Vagina (tissue), 2 donors: ENCODE results near the gene PYDC1. TPM values are rescaled to one million over a fixed set of nuclear protein-coding genes. Genes with fewer than 3 reads are reported as not detected.

Source experiments
- DNase-seq, 2 donors: peaks; one replicate each; pipeline ENCODE4 v3.0.0-alpha.2; 2017; ENCODE audit errors: extremely low spot score in 2 of 2
- H3K27ac ChIP-seq: fragments of 200-600 bp; sonication (generic); one replicate; pipeline ENCODE4 v1.5.1; 2019
- H3K27me3 ChIP-seq: fragments of 200-600 bp; sonication (generic); one replicate; pipeline ENCODE4 v1.5.1; 2019
- H3K36me3 ChIP-seq, 2 donors: fragments of 200-600 bp; sonication (generic); one replicate each; pipeline ENCODE4 v1.5.1; 2017 to 2019
- H3K4me1 ChIP-seq: fragments of 200-600 bp; sonication (generic); one replicate; pipeline ENCODE4 v1.5.1; 2019
- H3K4me3 ChIP-seq, 2 donors: fragments of 200-600 bp; sonication (generic); 1 replicate in 1 of 2; 2 replicates in 1 of 2; pipeline ENCODE4 v1.5.1; 2016 to 2019
- H3K9me3 ChIP-seq: fragments of 200-600 bp; sonication (generic); one replicate; pipeline ENCODE4 v1.5.1; 2019
- POLR2A ChIP-seq, 2 donors: fragments of 450-650 bp; IDR thresholded peaks; one replicate each; pipeline ENCODE4 v1.6.1; 2017; ENCODE audit warnings: antibody characterized with exemption in 2 of 2, mild to moderate bottlenecking in 2 of 2, moderate library complexity in 2 of 2
- POLR2AphosphoS5 ChIP-seq, 2 donors: sonication (generic); formaldehyde crosslinking; IDR thresholded peaks; one replicate each; pipeline ENCODE4 v1.9.0; 2017; ENCODE audit warnings: antibody characterized with exemption in 2 of 2, mild to moderate bottlenecking in 2 of 2, low read depth in 1 of 2; ENCODE audit not compliant: insufficient read depth in 1 of 2
- intact Hi-C: fragments of 100-400 bp; cut with DNase I; formaldehyde crosslinking; loops from one replicate; pipeline ENCODE4 v1.15.1; 2023
- small RNA-seq: library from RNA; depleted of rRNA; stranded (forward); fragments of <200 nt; gene quantifications from one replicate; pipeline ENCODE3, GENCODE V24; 2016
- total RNA-seq: library from RNA; depleted of rRNA; stranded (reverse); fragments of >200 nt; gene quantifications from one replicate; pipeline ENCODE4 v1.2.3, GENCODE V29; 2016
- TF ChIP-seq, protein P1 (sequence below), 3 experiments: fragments of 450-650 bp in 2 of 3; fragments of 200-600 bp in 1 of 3; sonication (generic) in 1 of 3; IDR thresholded peaks; one replicate each; pipeline ENCODE4 v1.5.1; 2017 to 2019; ENCODE audit warnings: antibody characterized with exemption in 3 of 3, mild to moderate bottlenecking in 2 of 3, moderate library complexity in 2 of 3

Gene PYDC1
- total RNA-seq, 1 donor from 2014 or later, result not detected

DNA sequence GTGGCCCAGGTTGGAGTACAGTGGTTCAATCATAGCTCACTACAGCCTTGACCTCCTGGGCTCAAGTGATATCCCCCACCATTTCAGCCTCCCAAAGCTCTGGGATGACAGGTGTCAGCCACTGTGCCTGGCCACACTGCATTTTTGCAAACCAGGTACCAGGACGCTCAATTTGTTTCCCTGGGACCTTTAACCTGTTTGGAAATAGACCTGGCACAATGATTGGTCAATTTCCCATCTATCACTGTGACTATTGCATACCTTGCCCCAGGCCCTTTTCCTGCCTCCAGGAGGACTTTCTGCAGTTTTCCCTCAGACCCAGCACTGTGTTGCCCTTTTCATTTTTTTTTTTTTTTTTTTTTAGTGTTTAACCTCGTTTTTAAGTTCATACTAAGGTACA, 48.1 kb downstream of the PYDC1 start:
- no peak for DNase-seq
- Histone ChIP-seq H3K4me1 (no peaks in the 10 kb centered on the region), H3K27ac (no peak overlapping the region), H3K4me3 (no peak overlapping the region), H3K36me3 (no peaks in the 10 kb centered on the region), H3K9me3 (no peaks in the 10 kb centered on the region), H3K27me3 (no peaks in the 10 kb centered on the region)
- TF ChIP-seq, protein P1, sequence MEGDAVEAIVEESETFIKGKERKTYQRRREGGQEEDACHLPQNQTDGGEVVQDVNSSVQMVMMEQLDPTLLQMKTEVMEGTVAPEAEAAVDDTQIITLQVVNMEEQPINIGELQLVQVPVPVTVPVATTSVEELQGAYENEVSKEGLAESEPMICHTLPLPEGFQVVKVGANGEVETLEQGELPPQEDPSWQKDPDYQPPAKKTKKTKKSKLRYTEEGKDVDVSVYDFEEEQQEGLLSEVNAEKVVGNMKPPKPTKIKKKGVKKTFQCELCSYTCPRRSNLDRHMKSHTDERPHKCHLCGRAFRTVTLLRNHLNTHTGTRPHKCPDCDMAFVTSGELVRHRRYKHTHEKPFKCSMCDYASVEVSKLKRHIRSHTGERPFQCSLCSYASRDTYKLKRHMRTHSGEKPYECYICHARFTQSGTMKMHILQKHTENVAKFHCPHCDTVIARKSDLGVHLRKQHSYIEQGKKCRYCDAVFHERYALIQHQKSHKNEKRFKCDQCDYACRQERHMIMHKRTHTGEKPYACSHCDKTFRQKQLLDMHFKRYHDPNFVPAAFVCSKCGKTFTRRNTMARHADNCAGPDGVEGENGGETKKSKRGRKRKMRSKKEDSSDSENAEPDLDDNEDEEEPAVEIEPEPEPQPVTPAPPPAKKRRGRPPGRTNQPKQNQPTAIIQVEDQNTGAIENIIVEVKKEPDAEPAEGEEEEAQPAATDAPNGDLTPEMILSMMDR (IDR thresholded peaks at IDR 0.05), result no peak
- intact Hi-C loops, result no loop called here

DNA sequence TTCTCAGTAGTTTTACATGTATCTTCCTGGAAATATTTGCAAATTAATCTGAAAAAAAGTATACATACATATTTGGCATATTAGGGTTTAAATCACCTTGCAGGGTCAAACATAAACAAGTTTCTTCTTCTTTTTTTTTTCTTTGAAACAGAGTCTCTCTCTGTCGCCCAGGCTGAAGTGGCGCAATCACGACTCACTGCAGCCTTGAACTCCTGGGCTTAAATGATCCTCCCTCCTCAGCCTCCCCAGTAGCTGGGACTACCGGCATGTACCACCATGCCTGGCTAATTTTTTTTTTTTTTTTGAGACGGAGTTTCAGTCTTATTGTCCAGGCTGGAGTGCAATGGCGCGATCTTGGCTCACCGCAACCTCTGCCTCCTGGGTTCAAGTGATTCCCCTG, 49.6 kb downstream of the PYDC1 start:
- H3K36me3 ChIP-seq, result no peaks in the 10 kb centered on the region
- no peaks in the 10 kb centered on the region for H3K9me3 ChIP-seq
- DNase-seq, result no peak
- intact Hi-C loops, result no loop called here
- H3K27ac ChIP-seq, result no peak overlapping the region
- no peaks in the 10 kb centered on the region for H3K27me3 ChIP-seq
- no peak overlapping the region for H3K4me3 ChIP-seq
- TF ChIP-seq, protein P1 (IDR thresholded peaks at IDR 0.05), result no peak
- no peak for TF ChIP-seq POLR2A (IDR thresholded peaks at IDR 0.05)
- TF ChIP-seq POLR2AphosphoS5 (IDR thresholded peaks at IDR 0.05; ENCODE audit: insufficient read depth in 1 of 2, low read depth in 1 of 2), result no peak
- H3K4me1 ChIP-seq, result no peaks in the 10 kb centered on the region

Small RNA genes lying within 50 kb of the gene (small RNA-seq; reads per million reads assigned to genes)
- gene NDUFA3P6, result not detected

Other genes starting within 250 kb of the PYDC1 start
- 14.5 TPM for gene HSD3B7, start 231.9 kb downstream of the PYDC1 start, total RNA-seq
- 4.7 TPM for gene STX1B, start 206.5 kb downstream of the PYDC1 start, total RNA-seq
- 42.5 TPM for gene STX4, start 183.6 kb downstream of the PYDC1 start, total RNA-seq
- gene ZNF668, start 142.9 kb downstream of the PYDC1 start, total RNA-seq, result 5.4 TPM
- gene ZNF646, start 142.7 kb downstream of the PYDC1 start, total RNA-seq, result 10.6 TPM
- 2.0 TPM for gene PRSS53, start 128.2 kb downstream of the PYDC1 start, total RNA-seq
- 123 TPM for gene VKORC1, start 122.3 kb downstream of the PYDC1 start, total RNA-seq
- 48.9 TPM for gene BCKDK, start 108.7 kb downstream of the PYDC1 start, total RNA-seq
- gene KAT8, start 99.5 kb downstream of the PYDC1 start, total RNA-seq, result 76.6 TPM
- gene PRSS8, start 81.4 kb downstream of the PYDC1 start, total RNA-seq, result 26.0 TPM
- gene PRSS36, start 67.1 kb downstream of the PYDC1 start, total RNA-seq, result 1.2 TPM
- 74.2 TPM for gene FUS, start 37.0 kb downstream of the PYDC1 start, total RNA-seq
- 85.0 TPM for gene PYCARD, start 14.4 kb downstream of the PYDC1 start, total RNA-seq
- not detected for gene TRIM72, start 3.0 kb downstream of the PYDC1 start, total RNA-seq
- gene ITGAM, start 42.8 kb upstream of the PYDC1 start, total RNA-seq, result 14.0 TPM
- gene ITGAX, start 138.0 kb upstream of the PYDC1 start, total RNA-seq, result 4.4 TPM
- gene ITGAD, start 176.2 kb upstream of the PYDC1 start, total RNA-seq, result not detected
- gene COX6A2, start 211.2 kb upstream of the PYDC1 start, total RNA-seq, result not detected
- 2.7 TPM for gene ZNF843, start 225.7 kb upstream of the PYDC1 start, total RNA-seq
- gene ARMC5, start 242.4 kb upstream of the PYDC1 start, total RNA-seq, result 11.3 TPM